DOHH2 (cell line): ENCODE data around the gene SERPINH1.

ENCODE experiments used
- EZH2phosphoT487 ChIP-seq: fragments of 200-600 bp; sonication (generic); IDR thresholded peaks from 2 replicates; pipeline ENCODE4 v1.6.1; 2017; ENCODE audit warnings: borderline replicate concordance, mild to moderate bottlenecking, antibody characterized with exemption, low read length, moderate library complexity, mixed read lengths
- TF ChIP-seq, protein P1 (sequence below): fragments of 200-600 bp; sonication (generic); IDR thresholded peaks from one replicate; pipeline ENCODE4 v1.5.1; 2014; ENCODE audit warnings: antibody characterized with exemption, mild to moderate bottlenecking, low read depth, low read length; ENCODE audit not compliant: poor library complexity, severe bottlenecking

DNA sequence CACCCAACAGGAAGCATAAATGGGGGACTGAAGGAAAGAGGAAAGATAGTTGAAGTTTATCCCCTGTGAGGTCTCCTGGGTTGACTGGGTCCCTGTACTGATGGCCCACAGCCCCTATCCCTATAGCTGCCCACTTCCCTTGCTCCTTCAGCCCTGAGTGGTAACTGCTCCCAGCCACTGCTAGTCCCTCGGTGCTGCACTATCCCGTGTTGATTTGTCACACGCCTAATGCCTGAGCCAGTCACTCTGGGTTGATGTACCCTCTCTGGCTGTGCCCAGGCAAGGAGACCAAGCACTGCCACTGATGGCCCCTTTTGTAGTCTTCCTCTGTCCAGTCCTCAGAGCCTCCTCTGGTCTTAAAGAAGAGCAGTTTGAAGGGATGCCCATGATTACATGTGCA, 45.9 kb upstream of the SERPINH1 start:
- TF ChIP-seq, protein P1, sequence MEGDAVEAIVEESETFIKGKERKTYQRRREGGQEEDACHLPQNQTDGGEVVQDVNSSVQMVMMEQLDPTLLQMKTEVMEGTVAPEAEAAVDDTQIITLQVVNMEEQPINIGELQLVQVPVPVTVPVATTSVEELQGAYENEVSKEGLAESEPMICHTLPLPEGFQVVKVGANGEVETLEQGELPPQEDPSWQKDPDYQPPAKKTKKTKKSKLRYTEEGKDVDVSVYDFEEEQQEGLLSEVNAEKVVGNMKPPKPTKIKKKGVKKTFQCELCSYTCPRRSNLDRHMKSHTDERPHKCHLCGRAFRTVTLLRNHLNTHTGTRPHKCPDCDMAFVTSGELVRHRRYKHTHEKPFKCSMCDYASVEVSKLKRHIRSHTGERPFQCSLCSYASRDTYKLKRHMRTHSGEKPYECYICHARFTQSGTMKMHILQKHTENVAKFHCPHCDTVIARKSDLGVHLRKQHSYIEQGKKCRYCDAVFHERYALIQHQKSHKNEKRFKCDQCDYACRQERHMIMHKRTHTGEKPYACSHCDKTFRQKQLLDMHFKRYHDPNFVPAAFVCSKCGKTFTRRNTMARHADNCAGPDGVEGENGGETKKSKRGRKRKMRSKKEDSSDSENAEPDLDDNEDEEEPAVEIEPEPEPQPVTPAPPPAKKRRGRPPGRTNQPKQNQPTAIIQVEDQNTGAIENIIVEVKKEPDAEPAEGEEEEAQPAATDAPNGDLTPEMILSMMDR, result no peak
- no peak for TF ChIP-seq EZH2phosphoT487
